IPS-20b (cell line): ENCODE measurements around the gene NTRK2.

ENCODE experiments used
- H3K27ac ChIP-seq: one replicate; pipeline ENCODE4 v1.5.1; 2013; ENCODE audit warnings: low read length
- H3K27me3 ChIP-seq: 2 replicates; pipeline ENCODE4 v1.6.1; 2013; ENCODE audit warnings: mild to moderate bottlenecking, low read length, inconsistent platforms; ENCODE audit not compliant: insufficient read depth
- H3K36me3 ChIP-seq: 2 replicates; pipeline ENCODE4 v1.6.1; 2013; ENCODE audit warnings: low read depth, mild to moderate bottlenecking, inconsistent platforms, low read length, moderate library complexity; ENCODE audit not compliant: insufficient read depth
- H3K4me1 ChIP-seq: 2 replicates; pipeline ENCODE4 v1.6.1; 2013; ENCODE audit warnings: mild to moderate bottlenecking, control low read depth, inconsistent platforms, low read length, moderate library complexity; ENCODE audit not compliant: insufficient read depth
- H3K4me3 ChIP-seq: 2 replicates; pipeline ENCODE4 v1.5.1; 2013; ENCODE audit warnings: mild to moderate bottlenecking, low read length, inconsistent platforms
- H3K9ac ChIP-seq: 2 replicates; pipeline ENCODE4 v1.6.1; 2013; ENCODE audit warnings: low read depth, mild to moderate bottlenecking, inconsistent platforms, low read length, moderate library complexity
- H3K9me3 ChIP-seq: 2 replicates; pipeline ENCODE4 v1.6.1; 2013; ENCODE audit warnings: mild to moderate bottlenecking, low read depth, low read length, inconsistent platforms; ENCODE audit not compliant: insufficient read depth

The NTRK2 gene

GRCh38 chr9:84841931-84842330, 172.4 kb downstream of the NTRK2 start:
- Histone ChIP-seq H3K36me3 (no peaks in the 10 kb centered on the region), H3K27ac (no peak overlapping the region), H3K4me3 (no peak overlapping the region), H3K27me3 (no peaks in the 10 kb centered on the region; the same call in 1 of the 2 replicates), H3K9me3 (no peaks in the 10 kb centered on the region), H3K9ac (no peak overlapping the region), H3K4me1 (peaks cover 6% of the 10 kb centered on the region; the same call in 1 of the 2 replicates)

- Histone ChIP-seq H3K36me3 (no peaks in the 10 kb centered on the region), H3K4me1 (peaks cover 12% of the 10 kb centered on the region; the same call in 1 of the 2 replicates), H3K27me3 (peaks cover 8% of the 10 kb centered on the region; the same call in 1 of the 2 replicates), H3K9ac (no peak overlapping the region), H3K27ac (no peak overlapping the region), H3K9me3 (no peaks in the 10 kb centered on the region), H3K4me3 (no peak overlapping the region)
These were observed 173.8 kb downstream of the NTRK2 start for GRCh38 chr9:84843175-84843824.

- Histone ChIP-seq H3K27me3 (peaks cover 8% of the 10 kb centered on the region; the same call in 1 of the 2 replicates), H3K9me3 (no peaks in the 10 kb centered on the region), H3K36me3 (no peaks in the 10 kb centered on the region), H3K27ac (no peak overlapping the region), H3K4me3 (peak overlapping the region; percentile 17; the same call in 1 of the 2 replicates), H3K9ac (no peak overlapping the region), H3K4me1 (peaks cover 21% of the 10 kb centered on the region; the same call in 1 of the 2 replicates)
These were observed 176.7 kb downstream of the NTRK2 start for GRCh38 chr9:84845956-84846900.

GRCh38 chr9:84846906-84847305, 177.4 kb downstream of the NTRK2 start:
- H3K27me3 ChIP-seq, result peaks cover 8% of the 10 kb centered on the region; the same call in 1 of the 2 replicates
- peaks cover 25% of the 10 kb centered on the region; the same call in 1 of the 2 replicates for H3K4me1 ChIP-seq
- H3K4me3 ChIP-seq, result peak overlapping the region; percentile 17; the same call in 1 of the 2 replicates
- no peaks in the 10 kb centered on the region for H3K9me3 ChIP-seq
- no peaks in the 10 kb centered on the region for H3K36me3 ChIP-seq
- no peak overlapping the region for H3K27ac ChIP-seq
- H3K9ac ChIP-seq, result no peak overlapping the region

GRCh38 chr9:84849049-84849448, 179.5 kb downstream of the NTRK2 start:
- Histone ChIP-seq H3K36me3 (no peaks in the 10 kb centered on the region), H3K9me3 (no peaks in the 10 kb centered on the region), H3K27me3 (peaks cover 12% of the 10 kb centered on the region; the same call in 1 of the 2 replicates), H3K4me1 (peaks cover 42% of the 10 kb centered on the region; the same call in 1 of the 2 replicates), H3K27ac (no peak overlapping the region), H3K9ac (no peak overlapping the region), H3K4me3 (no peak overlapping the region)

- H3K4me3 ChIP-seq, result no peak overlapping the region
- H3K4me1 ChIP-seq, result peaks cover 42% of the 10 kb centered on the region; the same call in 1 of the 2 replicates
- peaks cover 12% of the 10 kb centered on the region; the same call in 1 of the 2 replicates for H3K27me3 ChIP-seq
- no peaks in the 10 kb centered on the region for H3K36me3 ChIP-seq
- no peak overlapping the region for H3K27ac ChIP-seq
- H3K9ac ChIP-seq, result no peak overlapping the region
- H3K9me3 ChIP-seq, result no peaks in the 10 kb centered on the region
These were observed 181.4 kb downstream of the NTRK2 start for GRCh38 chr9:84850830-84851392.

- Histone ChIP-seq H3K9me3 (no peaks in the 10 kb centered on the region), H3K27ac (peak overlapping the region; percentile 68), H3K9ac (peak overlapping the region; percentile 5; the same call in 1 of the 2 replicates), H3K36me3 (no peaks in the 10 kb centered on the region), H3K4me3 (peak overlapping the region; percentile 34; the same call in 1 of the 2 replicates), H3K27me3 (peaks cover 12% of the 10 kb centered on the region; the same call in 1 of the 2 replicates), H3K4me1 (peaks cover 36% of the 10 kb centered on the region; the same call in 1 of the 2 replicates)
These were observed 182.5 kb downstream of the NTRK2 start for GRCh38 chr9:84851935-84852585.

- peaks cover 9% of the 10 kb centered on the region; the same call in 1 of the 2 replicates for H3K27me3 ChIP-seq
- H3K27ac ChIP-seq, result no peak overlapping the region
- peak overlapping the region; percentile 34; the same call in 1 of the 2 replicates for H3K4me3 ChIP-seq
- no peaks in the 10 kb centered on the region for H3K36me3 ChIP-seq
- peak overlapping the region; percentile 5; the same call in 1 of the 2 replicates for H3K9ac ChIP-seq
- H3K9me3 ChIP-seq, result no peaks in the 10 kb centered on the region
- peaks cover 33% of the 10 kb centered on the region; the same call in 1 of the 2 replicates for H3K4me1 ChIP-seq
These were observed 183.2 kb downstream of the NTRK2 start for GRCh38 chr9:84852617-84853301.

GRCh38 chr9:84856181-84856632, 186.7 kb downstream of the NTRK2 start:
- H3K27me3 ChIP-seq, result peaks cover 4% of the 10 kb centered on the region; the same call in 1 of the 2 replicates
- peaks cover 37% of the 10 kb centered on the region; the same call in 1 of the 2 replicates for H3K4me1 ChIP-seq
- H3K4me3 ChIP-seq, result no peak overlapping the region
- no peak overlapping the region for H3K27ac ChIP-seq
- H3K9ac ChIP-seq, result no peak overlapping the region
- no peaks in the 10 kb centered on the region for H3K36me3 ChIP-seq
- no peaks in the 10 kb centered on the region for H3K9me3 ChIP-seq

GRCh38 chr9:84857211-84857610, 187.7 kb downstream of the NTRK2 start:
- Histone ChIP-seq H3K9ac (no peak overlapping the region), H3K4me3 (no peak overlapping the region), H3K27ac (no peak overlapping the region), H3K36me3 (no peaks in the 10 kb centered on the region), H3K4me1 (peaks cover 38% of the 10 kb centered on the region), H3K27me3 (peaks cover 4% of the 10 kb centered on the region; the same call in 1 of the 2 replicates), H3K9me3 (no peaks in the 10 kb centered on the region)
